GM23338 (cell line): ENCODE results near the gene DENND4C.
"Not testable (repeated sequence)": the region's sequence is repeated elsewhere in the genome, so short reads cannot be mapped to it uniquely, and the experiment has no call there.

Experiments used
- CTCF ChIP-seq, 2 experiments: fragments of 200-600 bp in 1 of 2; sonication (generic) in 1 of 2; conservative IDR thresholded peaks; 2 replicates each; pipeline versions ENCODE4 v1.5.1 to v1.6.1; 2016 to 2017; ENCODE audit warnings: antibody characterized with exemption in 2 of 2, low read depth in 2 of 2, mild to moderate bottlenecking in 2 of 2, moderate library complexity in 1 of 2
- ETS1 ChIP-seq: IDR thresholded peaks from 2 replicates; pipeline ENCODE4 v1.6.1; 2016; ENCODE audit warnings: antibody characterized with exemption
- EZH2 ChIP-seq: fragments of 200-600 bp; sonication (generic); IDR thresholded peaks from one replicate; pipeline ENCODE4 v1.8.0; 2017; ENCODE audit warnings: antibody characterized with exemption, mild to moderate bottlenecking, low read depth; ENCODE audit not compliant: unreplicated experiment
- EZH2phosphoT487 ChIP-seq: fragments of 200-600 bp; sonication (generic); IDR thresholded peaks from one replicate; pipeline ENCODE4 v1.8.1; 2018; ENCODE audit warnings: antibody characterized with exemption; ENCODE audit not compliant: unreplicated experiment
- JUNB ChIP-seq: IDR thresholded peaks from one replicate; pipeline ENCODE4 v1.6.1; 2016; ENCODE audit warnings: antibody characterized with exemption; ENCODE audit not compliant: unreplicated experiment
- POLR2AphosphoS5 ChIP-seq: IDR thresholded peaks from 2 replicates; pipeline ENCODE4 v1.6.1; 2016; ENCODE audit warnings: antibody characterized with exemption, low read depth
- REST ChIP-seq: IDR thresholded peaks from one replicate; pipeline ENCODE4 v1.6.1; 2018; ENCODE audit warnings: antibody characterized with exemption; ENCODE audit not compliant: unreplicated experiment
- ZNF114 ChIP-seq: fragments of 250-450 bp; sonication (Bioruptor Pico); IDR thresholded peaks from 2 replicates; pipeline ENCODE4 v1.5.0; 2020; ENCODE audit warnings: mild to moderate bottlenecking, moderate library complexity
- ZNF331 ChIP-seq: fragments of 250-450 bp; sonication (Bioruptor Pico); IDR thresholded peaks from 2 replicates; pipeline ENCODE4 v1.5.0; 2020; ENCODE audit warnings: low read depth, mild to moderate bottlenecking, moderate library complexity

- TF ChIP-seq EZH2phosphoT487; CTCF (conservative IDR thresholded peaks at IDR 0.05; ENCODE audit: low read depth in 2 of 2); ETS1; EZH2; REST; ZNF114 (CRISPR knock-in tag); POLR2AphosphoS5; ZNF331; JUNB: not testable (repeated sequence)
Measured at GRCh38 chr9:19385212-19385611, 154.7 kb downstream of the DENND4C start.
